Neural cell (in vitro differentiated cells): ENCODE results near the gene MAP2K1. TPM values are rescaled to one million over a fixed set of nuclear protein-coding genes. Genes with fewer than 3 reads are reported as not detected.

Experiments used
- H2AFZ ChIP-seq: fragments of 200-600, 300-800 bp; sonication (generic), shearing (Covaris generic); 2 replicates; pipeline ENCODE4 v1.6.0; 2014; ENCODE audit warnings: low read depth, mild to moderate bottlenecking, antibody characterized with exemption, low read length, moderate library complexity
- H3F3A ChIP-seq: fragments of 200-600 bp; shearing (Covaris generic); 2 replicates; pipeline ENCODE4 v1.6.1; 2016; ENCODE audit warnings: mild to moderate bottlenecking, moderate library complexity, mixed read lengths, antibody characterized with exemption, low read length; ENCODE audit not compliant: insufficient read depth, poor library complexity, severe bottlenecking
- H3K27ac ChIP-seq: fragments of 200-600, 300-800 bp; sonication (generic), shearing (Covaris generic); 2 replicates; pipeline ENCODE4 v1.5.1; 2014; ENCODE audit warnings: mild to moderate bottlenecking, low read length, moderate library complexity
- H3K27me3 ChIP-seq: fragments of 300-800, 200-600 bp; sonication (generic), shearing (Covaris generic); 2 replicates; pipeline ENCODE4 v1.6.0; 2014; ENCODE audit warnings: mild to moderate bottlenecking, low read depth, low read length, moderate library complexity; ENCODE audit not compliant: insufficient read depth
- H3K36me3 ChIP-seq: fragments of 300-800, 200-600 bp; sonication (generic), shearing (Covaris generic); 2 replicates; pipeline ENCODE4 v1.5.1; 2014; ENCODE audit warnings: mild to moderate bottlenecking, antibody characterized with exemption, low read length, moderate library complexity; ENCODE audit not compliant: insufficient read depth
- H3K4me2 ChIP-seq: fragments of 300-800, 200-600 bp; sonication (generic), shearing (Covaris generic); 2 replicates; pipeline ENCODE4 v1.6.0; 2014; ENCODE audit warnings: mild to moderate bottlenecking, low read length
- H3K4me3 ChIP-seq: fragments of 300-800, 200-600 bp; sonication (generic), shearing (Covaris generic); 2 replicates; pipeline ENCODE4 v1.5.1; 2014; ENCODE audit warnings: mild to moderate bottlenecking, low read length, moderate library complexity
- H3K79me2 ChIP-seq: fragments of 200-600 bp; shearing (Covaris generic); replicated peaks from 2 replicates; pipeline ENCODE4 v1.6.0; 2014; ENCODE audit warnings: mild to moderate bottlenecking, low read length, moderate library complexity; ENCODE audit not compliant: insufficient read depth
- H3K9ac ChIP-seq: fragments of 300-800, 200-600 bp; sonication (generic), shearing (Covaris generic); 2 replicates; pipeline ENCODE4 v1.6.1; 2016; ENCODE audit warnings: mild to moderate bottlenecking, low read length, mixed read lengths
- H3K9me2 ChIP-seq: fragments of 200-600 bp; shearing (Covaris generic); 2 replicates; pipeline ENCODE4 v1.6.1; 2016; ENCODE audit warnings: mild to moderate bottlenecking, low read length, mixed read lengths; ENCODE audit not compliant: insufficient read depth
- H3K9me3 ChIP-seq: fragments of 200-600, 300-800 bp; sonication (generic), shearing (Covaris generic); 2 replicates; pipeline ENCODE4 v1.6.1; 2016; ENCODE audit warnings: mild to moderate bottlenecking, mixed run types, low read length, moderate library complexity, mixed read lengths
- H4K20me1 ChIP-seq: fragments of 200-600 bp; shearing (Covaris generic); 2 replicates; pipeline ENCODE4 v1.6.1; 2016; ENCODE audit warnings: mild to moderate bottlenecking, mixed run types; ENCODE audit not compliant: insufficient read depth
- CTCF ChIP-seq: fragments of 450-650 bp; IDR thresholded peaks from 2 replicates; pipeline ENCODE4 v1.5.1; 2014; ENCODE audit warnings: antibody characterized with exemption, mild to moderate bottlenecking, moderate library complexity; ENCODE audit not compliant: poor library complexity, severe bottlenecking
- EP300 ChIP-seq: fragments of 450-650 bp; conservative IDR thresholded peaks from 2 replicates; pipeline ENCODE4 v1.6.1; 2014; ENCODE audit warnings: antibody characterized with exemption, mild to moderate bottlenecking, moderate library complexity; ENCODE audit not compliant: poor library complexity, severe bottlenecking
- EZH2 ChIP-seq: fragments of 200-600, 300-800 bp; shearing (Covaris generic), sonication (generic); IDR thresholded peaks from 2 replicates; pipeline ENCODE4 v1.6.1; 2014; ENCODE audit warnings: antibody characterized with exemption, low read length, borderline replicate concordance, mild to moderate bottlenecking; ENCODE audit not compliant: insufficient read depth, poor library complexity, severe bottlenecking
- MXI1 ChIP-seq: fragments of 450-650 bp; conservative IDR thresholded peaks from 2 replicates; pipeline ENCODE4 v1.6.1; 2014; ENCODE audit warnings: antibody characterized with exemption, mild to moderate bottlenecking; ENCODE audit not compliant: poor library complexity, severe bottlenecking
- POLR2AphosphoS5 ChIP-seq: IDR thresholded peaks from 2 replicates; pipeline ENCODE4 v1.6.1; 2012
- RAD21 ChIP-seq: fragments of 450-650 bp; conservative IDR thresholded peaks from 2 replicates; pipeline ENCODE4 v1.6.1; 2014; ENCODE audit warnings: antibody characterized with exemption, mild to moderate bottlenecking, moderate library complexity
- REST ChIP-seq: IDR thresholded peaks from 2 replicates; pipeline ENCODE4 v1.6.1; 2012; ENCODE audit warnings: borderline replicate concordance
- SMC3 ChIP-seq: fragments of 450-650 bp; conservative IDR thresholded peaks from 2 replicates; pipeline ENCODE4 v1.6.1; 2014; ENCODE audit warnings: antibody characterized with exemption, mild to moderate bottlenecking, moderate library complexity; ENCODE audit not compliant: poor library complexity
- TAF1 ChIP-seq: IDR thresholded peaks from 2 replicates; pipeline ENCODE4 v1.6.1; 2012; ENCODE audit warnings: low read depth
- polyA plus RNA-seq: library from polyadenylated mRNA; depleted of rRNA; stranded (reverse); fragments of >200 nt; gene quantifications from 2 replicates; pipeline ENCODE4 v1.2.3, GENCODE V29; 2014

MAP2K1 gene
- polyA plus RNA-seq, 1 donor from 2014 or later: 24.7 TPM

- no peaks in the 10 kb centered on the region for H3K27me3 ChIP-seq
- TF ChIP-seq POLR2AphosphoS5 (no peak), TAF1 (no peak), MXI1 (no peak), EP300 (no peak), CTCF (no peak), RAD21 (no peak), REST (no peak), EZH2 (no peak), SMC3 (no peak)
- no peak overlapping the region for H3K9ac ChIP-seq
- no peaks in the 10 kb centered on the region for H3F3A ChIP-seq
- H3K9me3 ChIP-seq: no peaks in the 10 kb centered on the region
- H2AFZ ChIP-seq: no peak overlapping the region
- H3K36me3 ChIP-seq: no peaks in the 10 kb centered on the region
- H3K4me2 ChIP-seq: no peak overlapping the region
- no peaks in the 10 kb centered on the region for H3K9me2 ChIP-seq
- H3K79me2 ChIP-seq: no peaks in the 10 kb centered on the region
- H3K27ac ChIP-seq: no peak overlapping the region
- H4K20me1 ChIP-seq: no peaks in the 10 kb centered on the region
- H3K4me3 ChIP-seq: no peak overlapping the region
These were observed 22.1 kb downstream of the MAP2K1 start for GRCh38 chr15:66408675-66409282.

- no peak overlapping the region for H3K4me3 ChIP-seq
- no peak for TF ChIP-seq REST
- TF ChIP-seq MXI1: no peak
- H2AFZ ChIP-seq: no peak overlapping the region
- H3K4me2 ChIP-seq: no peak overlapping the region
- H3K79me2 ChIP-seq: no peaks in the 10 kb centered on the region
- H3K36me3 ChIP-seq: no peaks in the 10 kb centered on the region
- no peaks in the 10 kb centered on the region for H3K27me3 ChIP-seq
- H3K27ac ChIP-seq: no peak overlapping the region
- no peaks in the 10 kb centered on the region for H3F3A ChIP-seq
- H3K9ac ChIP-seq: no peak overlapping the region
- H4K20me1 ChIP-seq: no peaks in the 10 kb centered on the region
- no peaks in the 10 kb centered on the region for H3K9me2 ChIP-seq
- H3K9me3 ChIP-seq: no peaks in the 10 kb centered on the region
These were observed 22.9 kb downstream of the MAP2K1 start for GRCh38 chr15:66409565-66410108.
